Peyer's patch (tissue), 4 donors: ENCODE data around the gene UST. TPM values are rescaled to one million over a fixed set of nuclear protein-coding genes. Genes with fewer than 3 reads are reported as not detected.
"Not testable (repeated sequence)": the region's sequence is repeated elsewhere in the genome, so short reads cannot be mapped to it uniquely, and the experiment has no call there.

Experiments
- DNase-seq, 3 donors: peaks; one replicate each; pipeline ENCODE4 v3.0.0-alpha.2; 2017 to 2019
- H3K27ac ChIP-seq, 4 donors: fragments of 200-600 bp; sonication (generic); one replicate each; pipeline ENCODE4 v1.5.1; 2016 to 2019
- H3K27me3 ChIP-seq, 2 donors: fragments of 200-600 bp; sonication (generic); one replicate each; pipeline ENCODE4 v1.5.1; 2019
- H3K36me3 ChIP-seq, 3 donors: fragments of 200-600 bp; sonication (generic); one replicate each; pipeline ENCODE4 v1.5.1; 2016 to 2019
- H3K4me1 ChIP-seq, 4 donors: fragments of 200-600 bp; sonication (generic); one replicate each; pipeline ENCODE4 v1.5.1; 2016 to 2019
- H3K4me3 ChIP-seq, 4 donors: fragments of 200-600 bp; sonication (generic); 1 replicate in 3 of 4; 2 replicates in 1 of 4; pipeline ENCODE4 v1.5.1; 2016 to 2019; ENCODE audit warnings: mild to moderate bottlenecking in 1 of 4
- H3K9me3 ChIP-seq, 4 donors: fragments of 200-600 bp; sonication (generic); one replicate each; pipeline ENCODE4 v1.5.1; 2016 to 2019; ENCODE audit warnings: mild to moderate bottlenecking in 1 of 4
- POLR2A ChIP-seq, 2 donors: fragments of 450-650 bp; IDR thresholded peaks; one replicate each; pipeline ENCODE4 v1.5.1; 2017; ENCODE audit warnings: antibody characterized with exemption in 2 of 2, mild to moderate bottlenecking in 2 of 2, moderate library complexity in 2 of 2
- total RNA-seq, 4 donors: library from RNA; depleted of rRNA; stranded (reverse); fragments of >200 nt; gene quantifications; one replicate each; pipeline ENCODE4 v1.1.0, GENCODE V29; 2016
- TF ChIP-seq, protein P1 (sequence below), 6 experiments: fragments of 450-650 bp in 4 of 6; fragments of 200-600 bp in 2 of 6; sonication (generic) in 1 of 6; IDR thresholded peaks; one replicate each; pipeline ENCODE4 v1.5.1; 2017 to 2019; ENCODE audit warnings: antibody characterized with exemption in 6 of 6, mild to moderate bottlenecking in 3 of 6, moderate library complexity in 1 of 6

Gene UST
- total RNA-seq, 4 donors from 2014 or later: 3.0 to 37.1 (median 4.6) TPM

DNA sequence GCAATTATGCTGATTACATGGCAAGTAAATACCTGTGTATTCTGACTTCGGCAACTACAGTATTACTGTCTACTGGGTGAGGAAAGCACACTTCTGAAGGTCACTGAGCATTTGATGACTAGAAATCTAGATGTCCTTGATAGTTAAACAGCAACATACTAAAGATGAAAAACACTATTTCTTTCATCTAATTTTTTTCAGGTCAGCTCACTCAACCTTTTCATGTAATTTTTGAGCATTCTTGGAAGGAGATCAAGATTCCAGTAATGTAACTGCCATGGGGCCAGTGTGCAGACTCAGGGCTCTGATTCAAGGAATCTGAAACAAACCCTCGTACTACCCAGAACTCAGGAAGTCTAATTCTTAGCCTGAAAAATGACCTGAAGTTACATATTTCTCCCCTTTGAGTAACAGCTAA is 348.1 kb downstream of the UST start:
- DNase-seq: no peak
- no peaks in the 10 kb centered on the region for H3K27me3 ChIP-seq
- TF ChIP-seq, protein P1, sequence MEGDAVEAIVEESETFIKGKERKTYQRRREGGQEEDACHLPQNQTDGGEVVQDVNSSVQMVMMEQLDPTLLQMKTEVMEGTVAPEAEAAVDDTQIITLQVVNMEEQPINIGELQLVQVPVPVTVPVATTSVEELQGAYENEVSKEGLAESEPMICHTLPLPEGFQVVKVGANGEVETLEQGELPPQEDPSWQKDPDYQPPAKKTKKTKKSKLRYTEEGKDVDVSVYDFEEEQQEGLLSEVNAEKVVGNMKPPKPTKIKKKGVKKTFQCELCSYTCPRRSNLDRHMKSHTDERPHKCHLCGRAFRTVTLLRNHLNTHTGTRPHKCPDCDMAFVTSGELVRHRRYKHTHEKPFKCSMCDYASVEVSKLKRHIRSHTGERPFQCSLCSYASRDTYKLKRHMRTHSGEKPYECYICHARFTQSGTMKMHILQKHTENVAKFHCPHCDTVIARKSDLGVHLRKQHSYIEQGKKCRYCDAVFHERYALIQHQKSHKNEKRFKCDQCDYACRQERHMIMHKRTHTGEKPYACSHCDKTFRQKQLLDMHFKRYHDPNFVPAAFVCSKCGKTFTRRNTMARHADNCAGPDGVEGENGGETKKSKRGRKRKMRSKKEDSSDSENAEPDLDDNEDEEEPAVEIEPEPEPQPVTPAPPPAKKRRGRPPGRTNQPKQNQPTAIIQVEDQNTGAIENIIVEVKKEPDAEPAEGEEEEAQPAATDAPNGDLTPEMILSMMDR (IDR thresholded peaks at IDR 0.05): no peak
- no peak for TF ChIP-seq POLR2A (IDR thresholded peaks at IDR 0.05)
- H3K4me1 ChIP-seq: no peaks in the 10 kb centered on the region
- H3K27ac ChIP-seq: no peak overlapping the region
- H3K4me3 ChIP-seq: no peak overlapping the region
- H3K9me3 ChIP-seq: no peaks in the 10 kb centered on the region
- H3K36me3 ChIP-seq: no peaks in the 10 kb centered on the region

DNA sequence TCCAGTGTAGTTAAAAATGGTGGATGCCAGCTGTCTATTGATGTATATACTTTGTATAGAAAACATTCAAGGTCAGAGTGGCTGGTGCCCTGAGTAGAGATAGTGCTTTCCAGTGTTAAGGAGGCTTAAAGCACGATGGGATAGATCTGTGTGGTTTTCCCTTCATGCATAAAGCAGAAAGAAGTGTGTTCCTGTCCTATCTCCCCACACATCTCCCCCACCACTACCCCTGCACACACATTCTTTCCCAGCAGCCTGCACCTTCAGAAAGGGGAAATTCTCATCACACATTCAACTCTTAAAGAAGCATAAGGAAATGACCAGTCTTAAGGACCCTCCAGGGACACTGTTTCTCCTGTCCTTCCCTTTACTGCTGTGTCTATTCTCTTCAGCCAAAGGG is 349.0 kb downstream of the UST start:
- no peak overlapping the region for H3K27ac ChIP-seq
- no peak for TF ChIP-seq POLR2A (IDR thresholded peaks at IDR 0.05)
- TF ChIP-seq, protein P1 (IDR thresholded peaks at IDR 0.05): no peak
- no peaks in the 10 kb centered on the region for H3K9me3 ChIP-seq
- no peaks in the 10 kb centered on the region for H3K36me3 ChIP-seq
- H3K27me3 ChIP-seq: no peaks in the 10 kb centered on the region
- H3K4me1 ChIP-seq: no peaks in the 10 kb centered on the region
- DNase-seq: no peak
- H3K4me3 ChIP-seq: no peak overlapping the region

DNA sequence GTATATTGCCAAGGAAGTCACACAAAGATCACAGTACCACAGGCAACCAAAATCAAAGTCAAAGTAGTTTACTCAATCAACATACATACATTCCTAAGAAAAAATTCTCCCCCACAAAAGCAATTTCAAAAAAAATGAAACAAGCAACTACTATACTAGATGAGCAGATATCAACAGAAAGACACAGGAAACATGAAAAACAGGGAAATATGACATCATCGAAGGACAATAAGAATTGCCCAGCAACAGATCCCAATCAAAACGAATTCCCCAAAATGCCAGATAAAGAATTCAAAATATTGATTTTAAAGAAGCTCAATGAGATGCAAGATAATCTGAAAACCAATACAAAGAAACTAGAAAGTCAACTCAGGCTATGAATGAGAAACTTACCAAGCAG is 351.0 kb downstream of the UST start:
- no peaks in the 10 kb centered on the region for H3K9me3 ChIP-seq
- TF ChIP-seq POLR2A (IDR thresholded peaks at IDR 0.05): no peak
- TF ChIP-seq, protein P1 (IDR thresholded peaks at IDR 0.05): no peak
- DNase-seq: no peak
- no peaks in the 10 kb centered on the region for H3K4me1 ChIP-seq
- H3K36me3 ChIP-seq: no peaks in the 10 kb centered on the region
- no peak overlapping the region for H3K27ac ChIP-seq
- no peak overlapping the region for H3K4me3 ChIP-seq
- no peaks in the 10 kb centered on the region for H3K27me3 ChIP-seq

DNA sequence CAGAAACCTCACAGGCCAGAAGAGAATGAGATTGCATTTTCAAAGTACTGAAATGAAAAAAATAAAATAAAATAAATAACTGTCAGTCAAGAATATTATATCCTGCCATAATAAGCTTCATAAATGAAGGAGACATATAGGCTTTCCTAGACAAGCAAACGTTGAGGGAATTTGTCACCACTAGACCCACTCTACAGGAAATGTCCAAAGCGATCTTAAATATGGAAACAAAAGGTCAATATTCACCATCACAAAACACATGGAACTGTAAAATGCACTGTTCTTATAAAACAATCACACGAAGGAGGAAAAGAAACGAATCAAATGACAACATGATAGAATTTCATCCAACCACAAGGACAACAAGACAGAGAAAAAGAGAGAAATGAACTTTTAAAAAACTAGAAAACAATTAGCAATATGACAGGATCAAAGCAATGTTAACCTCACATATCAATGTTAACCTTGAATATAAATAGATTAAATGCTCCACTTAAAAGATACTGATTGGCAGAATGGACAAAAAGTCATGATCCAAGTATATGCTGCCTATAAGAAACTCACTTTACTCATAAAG is 352.0 kb downstream of the UST start:
- Histone ChIP-seq H3K27me3 (no peaks in the 10 kb centered on the region), H3K27ac (no peak overlapping the region), H3K9me3 (no peaks in the 10 kb centered on the region), H3K4me1 (no peaks in the 10 kb centered on the region), H3K36me3 (no peaks in the 10 kb centered on the region), H3K4me3 (no peak overlapping the region)
- no peak for DNase-seq
- TF ChIP-seq, protein P1 (IDR thresholded peaks at IDR 0.05): no peak
- no peak for TF ChIP-seq POLR2A (IDR thresholded peaks at IDR 0.05)

DNA sequence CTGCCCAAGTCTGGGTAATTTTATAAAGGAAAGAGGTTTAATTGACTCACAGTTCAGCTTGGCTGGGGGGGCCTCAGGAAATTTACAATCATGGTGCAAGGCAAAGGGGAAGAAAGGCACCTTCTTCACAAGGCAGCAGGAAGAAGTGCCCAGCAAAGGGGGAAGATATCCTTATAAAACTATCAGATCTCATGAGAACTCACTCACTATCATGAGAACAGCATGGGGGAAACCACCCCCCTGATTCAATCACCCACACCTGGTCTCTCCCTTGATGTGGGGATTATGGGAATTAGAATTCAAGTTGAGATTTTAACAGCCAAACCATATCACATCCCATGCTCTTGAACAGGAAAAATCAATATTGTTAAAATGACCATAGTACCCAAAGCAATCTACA is 355.5 kb downstream of the UST start:
- Histone ChIP-seq H3K27ac (no peak overlapping the region), H3K36me3 (no peaks in the 10 kb centered on the region), H3K4me3 (no peak overlapping the region), H3K4me1 (no peaks in the 10 kb centered on the region), H3K27me3 (no peaks in the 10 kb centered on the region), H3K9me3 (no peaks in the 10 kb centered on the region)
- DNase-seq: no peak
- no peak for TF ChIP-seq POLR2A (IDR thresholded peaks at IDR 0.05)
- TF ChIP-seq, protein P1 (IDR thresholded peaks at IDR 0.05): no peak

DNA sequence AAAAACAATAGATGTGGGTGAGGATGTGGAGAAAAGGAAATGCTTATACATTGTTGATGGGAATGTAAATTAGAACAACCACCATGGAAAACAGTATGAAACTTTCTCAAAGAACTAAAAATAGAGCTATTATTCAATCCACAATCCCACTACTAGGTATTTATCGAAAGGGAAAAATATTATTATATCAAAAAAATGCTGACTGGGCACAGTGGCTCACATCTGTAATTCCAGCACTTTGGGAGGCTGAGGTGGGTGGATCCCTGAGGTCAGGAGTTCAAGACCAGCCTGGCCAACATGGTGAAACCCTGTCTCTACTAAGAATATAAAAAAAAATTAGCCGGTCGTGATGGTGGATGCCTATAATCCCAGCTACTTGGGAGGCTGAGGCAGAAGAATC is 357.1 kb downstream of the UST start:
- not testable (repeated sequence) for H3K27ac ChIP-seq, H3K27me3 ChIP-seq, H3K4me1 ChIP-seq, H3K36me3 ChIP-seq, H3K4me3 ChIP-seq, DNase-seq, H3K9me3 ChIP-seq
